ENCODE results near the gene TIMP2. TPM values are rescaled to one million over a fixed set of nuclear protein-coding genes. Genes with fewer than 3 reads are reported as not detected.
"Not testable (repeated sequence)": the region's sequence is repeated elsewhere in the genome, so short reads cannot be mapped to it uniquely, and the experiment has no call there.

The TIMP2 gene
- total and polyA plus RNA-seq, 5 experiments from 2014 or later = 0.22 to 7.3 (median 0.75) TPM

DNA sequence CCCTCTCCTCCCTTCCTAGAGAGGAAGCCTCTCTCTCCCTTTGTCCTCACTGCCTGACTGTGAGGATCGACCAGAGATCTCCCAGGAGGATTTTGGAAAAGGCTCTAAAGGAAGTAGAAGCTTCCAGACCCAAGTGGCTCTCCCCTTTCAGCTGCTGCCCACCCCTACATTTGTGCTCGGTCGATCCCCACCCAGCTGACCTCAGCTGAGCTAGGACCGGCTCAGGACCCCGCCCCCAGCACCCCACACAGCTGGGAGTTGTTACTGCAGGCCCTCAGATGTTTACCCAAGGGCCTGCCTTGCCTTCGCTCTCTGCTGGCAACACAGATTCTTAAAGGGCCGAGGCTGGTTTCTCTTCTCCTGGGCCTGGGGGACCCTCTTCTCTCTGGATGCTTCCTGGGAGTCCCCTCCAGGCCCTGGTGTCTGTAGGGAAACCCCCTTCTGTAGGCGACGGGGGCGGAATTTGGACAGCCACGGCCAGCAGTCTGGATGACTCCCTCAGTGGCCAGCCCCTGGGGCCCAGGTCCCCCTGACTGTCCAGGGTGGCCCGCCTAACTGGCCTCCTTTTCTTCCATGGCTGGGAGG lies 26.9 kb upstream of the TIMP2 start:
- Mint-ChIP-seq H3K36me3 (peaks cover 0 to 17% (median 13%) of the 10 kb centered on the region in 3 donors), H3K4me1 (no peaks in the 10 kb centered on the region), H3K9me3 (peaks cover 0 to 23% (median 12%) of the 10 kb centered on the region in 9 donors), H3K4me3 (no peak overlapping the region), H3K27ac (no peak overlapping the region), H3K27me3 (no peaks in the 10 kb centered on the region)
- DNase-seq = no peak
- ATAC-seq = no peak
- POLR2A ChIA-PET = interaction anchor here (0.5 kb wide), 1 partner anchor 16 kb away, joined by 3 read pairs; no protein-coding TSS in a partner anchor

DNA sequence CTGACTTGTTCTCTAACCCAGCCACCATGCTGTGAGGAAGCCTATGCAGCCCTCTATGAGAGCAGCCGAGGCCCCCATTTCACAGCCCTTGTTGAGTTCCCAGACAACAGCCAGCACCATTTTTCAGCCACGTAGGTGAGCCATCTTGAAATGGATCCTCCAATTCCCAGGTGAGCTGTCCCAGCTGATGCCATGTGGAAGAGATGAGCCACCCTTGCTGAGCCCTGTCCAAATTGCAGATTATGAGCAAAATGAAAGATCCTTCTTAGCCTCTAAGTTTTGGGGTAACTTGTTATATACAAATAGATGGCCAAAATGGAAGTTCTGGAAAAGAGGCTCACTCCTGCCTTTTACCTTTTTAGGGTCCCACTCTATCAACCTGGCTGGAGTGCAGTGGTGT lies 25.7 kb upstream of the TIMP2 start:
- no peak overlapping the region for H3K27ac Mint-ChIP-seq
- no peak overlapping the region for H3K4me3 Mint-ChIP-seq
- POLR2A ChIA-PET = interaction anchor here (1.1 kb wide), 1 partner anchor 29 kb away, joined by 3 read pairs; the partner anchor contains the start of gene LGALS3BP
- peaks cover 0 to 3% (median 0%) of the 10 kb centered on the region in 5 donors for H3K27me3 Mint-ChIP-seq
- DNase-seq (no peak), ATAC-seq (no peak)
- H3K36me3 Mint-ChIP-seq = peaks cover 0 to 17% (median 13%) of the 10 kb centered on the region in 3 donors
- peaks cover 0 to 23% (median 12%) of the 10 kb centered on the region in 9 donors for H3K9me3 Mint-ChIP-seq
- H3K4me1 Mint-ChIP-seq = peaks cover 0 to 3% (median 0%) of the 10 kb centered on the region in 4 donors

DNA sequence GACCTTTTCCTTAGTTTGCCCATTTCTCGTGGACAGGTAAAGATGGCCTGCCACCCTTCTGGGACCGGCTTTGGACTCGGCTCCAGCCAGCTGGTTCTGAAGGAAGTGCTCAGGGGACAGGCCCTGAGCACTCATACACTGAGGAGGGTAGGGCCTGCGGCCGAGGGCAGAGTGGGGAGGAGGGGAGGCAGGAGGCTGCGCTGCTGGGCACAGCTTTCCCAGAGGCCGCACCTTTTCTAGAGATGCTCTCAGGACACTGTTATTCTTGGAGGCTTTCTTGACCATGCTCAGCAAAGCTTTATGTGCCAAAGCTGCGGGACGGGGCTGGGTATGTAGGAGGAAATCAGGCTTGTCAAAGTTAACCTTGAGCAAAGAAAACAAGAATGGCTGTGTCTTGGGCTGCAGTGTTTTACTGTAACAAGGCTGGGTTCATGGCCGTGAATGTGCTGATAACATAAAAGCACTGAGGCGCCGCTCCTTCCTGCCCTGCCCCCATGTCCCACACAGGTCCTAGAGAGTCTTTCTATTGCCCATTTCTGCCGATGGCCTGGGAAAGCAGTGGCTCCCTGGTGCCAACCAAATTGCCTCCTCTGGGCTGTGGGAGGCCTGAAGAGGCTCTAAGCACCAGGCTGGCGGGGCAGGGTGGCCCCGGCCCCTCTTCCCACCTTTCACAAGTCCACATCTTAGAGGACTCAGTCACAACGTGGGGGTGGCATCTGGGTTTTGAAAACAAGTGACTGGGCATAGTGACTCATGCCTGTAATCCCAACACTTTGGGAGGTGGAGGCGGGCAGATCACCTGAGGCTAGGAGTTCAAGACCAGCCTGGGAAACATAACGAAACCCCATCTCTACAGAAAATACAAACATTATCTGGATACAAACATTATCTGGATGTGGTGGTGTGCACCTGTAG lies 22.3 kb upstream of the TIMP2 start:
- Mint-ChIP-seq H3K4me3 (no peak overlapping the region), H3K27me3 (peaks cover 0 to 4% (median 2%) of the 10 kb centered on the region in 5 donors), H3K9me3 (peaks cover 0 to 23% (median 12%) of the 10 kb centered on the region in 9 donors), H3K36me3 (peaks cover 0 to 17% (median 13%) of the 10 kb centered on the region in 3 donors), H3K27ac (peak overlapping the region in 2 of 10 donors; percentile 13 to 33), H3K4me1 (peaks cover 0 to 3% (median 0%) of the 10 kb centered on the region in 4 donors)
- DNase-seq = no peak
- POLR2A ChIA-PET = no interaction called here
- no peak for ATAC-seq

DNA sequence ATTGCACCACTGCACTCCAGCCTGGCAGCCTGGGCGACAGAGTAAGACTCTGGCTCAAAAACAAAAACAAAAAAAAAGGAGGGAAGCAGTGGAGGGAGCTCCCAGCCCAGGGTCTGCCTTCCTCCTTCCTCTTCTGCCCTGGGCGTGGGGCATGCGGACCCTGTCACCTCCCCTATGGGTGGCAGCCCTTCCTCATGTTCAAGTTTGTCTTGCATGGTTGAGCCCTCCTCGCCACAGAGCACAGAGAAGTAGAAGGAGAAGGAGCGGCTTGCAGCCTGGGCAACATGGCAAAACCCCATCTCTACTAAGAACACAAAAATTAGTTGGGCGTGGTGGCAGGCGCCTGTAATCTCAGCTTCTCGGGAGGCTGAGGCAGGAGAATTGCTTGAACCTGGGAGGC lies 21.4 kb upstream of the TIMP2 start:
- Mint-ChIP-seq H3K9me3 (peaks cover 0 to 22% (median 12%) of the 10 kb centered on the region in 9 donors), H3K36me3 (peaks cover 0 to 17% (median 13%) of the 10 kb centered on the region in 3 donors), H3K4me3 (no peak overlapping the region), H3K27ac (no peak overlapping the region), H3K4me1 (peaks cover 0 to 3% (median 0%) of the 10 kb centered on the region in 4 donors), H3K27me3 (peaks cover 0 to 4% (median 2%) of the 10 kb centered on the region in 5 donors)
- DNase-seq (no peak), ATAC-seq (no peak)
- POLR2A ChIA-PET = no interaction called here

DNA sequence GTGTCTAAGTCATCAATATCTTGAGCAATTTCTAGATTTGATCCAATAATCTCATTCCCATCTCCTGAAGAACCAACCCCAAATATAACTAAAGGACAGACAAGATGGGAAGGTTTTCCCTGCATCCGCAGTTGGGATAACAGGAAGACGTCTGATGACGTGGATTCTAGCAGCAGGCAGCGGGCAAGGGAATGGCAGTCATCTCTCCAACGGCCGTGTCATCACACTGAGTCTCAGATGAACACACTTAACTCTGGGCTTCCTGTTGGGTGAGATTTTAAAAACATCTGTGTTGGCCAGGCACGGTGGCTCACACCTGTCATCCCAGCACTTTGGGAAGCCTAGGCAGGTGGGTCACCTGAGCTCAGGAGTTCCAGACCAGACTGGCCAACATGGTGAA lies 20.9 kb upstream of the TIMP2 start:
- POLR2A ChIA-PET = no interaction called here
- no peak overlapping the region for H3K4me3 Mint-ChIP-seq
- no peak overlapping the region for H3K27ac Mint-ChIP-seq
- peaks cover 0 to 4% (median 2%) of the 10 kb centered on the region in 5 donors for H3K27me3 Mint-ChIP-seq
- peaks cover 0 to 3% (median 0%) of the 10 kb centered on the region in 4 donors for H3K4me1 Mint-ChIP-seq
- H3K9me3 Mint-ChIP-seq = peaks cover 0 to 19% (median 10%) of the 10 kb centered on the region in 9 donors
- H3K36me3 Mint-ChIP-seq = peaks cover 0 to 14% (median 10%) of the 10 kb centered on the region in 3 donors
- DNase-seq = no peak
- ATAC-seq = no peak

DNA sequence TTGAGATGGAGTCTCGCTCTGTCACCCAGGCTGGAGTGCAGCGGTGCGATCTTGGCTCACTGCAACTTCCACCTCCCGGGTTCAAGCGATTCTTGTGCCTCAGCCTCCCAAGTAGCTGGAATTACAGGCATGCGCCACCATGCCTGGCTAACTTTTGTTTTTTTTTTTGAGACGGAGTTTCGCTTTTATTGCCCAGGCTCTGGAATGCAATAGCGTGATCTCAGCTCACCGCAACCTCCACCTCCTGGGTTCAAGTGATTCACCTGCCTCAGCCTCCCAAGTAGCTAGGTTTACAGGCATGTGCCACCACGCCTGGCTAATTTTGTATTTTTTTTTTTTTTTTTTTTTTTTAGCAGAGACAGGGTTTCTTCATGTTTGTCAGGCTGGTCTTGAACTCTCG lies 20.3 kb upstream of the TIMP2 start:
- H3K27ac Mint-ChIP-seq, DNase-seq, H3K27me3 Mint-ChIP-seq, H3K36me3 Mint-ChIP-seq, POLR2A ChIA-PET, H3K4me1 Mint-ChIP-seq, H3K4me3 Mint-ChIP-seq, ATAC-seq: not testable (repeated sequence)
- H3K9me3 Mint-ChIP-seq = peaks cover 0 to 12% (median 4%) of the 10 kb centered on the region in 9 donors

DNA sequence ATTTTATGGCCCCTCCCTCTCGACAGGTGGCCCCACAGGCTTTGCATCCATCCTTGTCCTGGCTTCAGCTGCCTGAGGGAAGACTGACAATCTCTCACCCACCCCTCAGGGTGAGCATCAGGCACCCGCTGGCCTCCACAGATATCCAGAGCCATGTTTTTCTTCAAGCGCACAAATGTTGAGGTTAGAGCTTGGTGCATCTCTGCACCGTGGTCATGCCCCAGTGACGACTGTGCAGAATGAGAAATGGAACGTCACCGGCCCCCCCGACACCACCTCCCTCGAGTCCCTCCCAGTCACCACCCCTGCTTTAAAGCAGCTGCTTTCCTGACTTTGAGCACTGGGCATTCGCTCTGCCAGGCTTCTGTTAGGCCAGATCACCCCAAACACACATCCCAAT lies 19.8 kb upstream of the TIMP2 start:
- Mint-ChIP-seq H3K9me3 (peaks cover 0 to 7% (median 2%) of the 10 kb centered on the region in 9 donors), H3K27me3 (peaks cover 0 to 4% (median 2%) of the 10 kb centered on the region in 5 donors), H3K36me3 (peaks cover 0 to 2% (median 0%) of the 10 kb centered on the region in 3 donors), H3K4me1 (peaks cover 0 to 3% (median 0%) of the 10 kb centered on the region in 4 donors), H3K27ac (no peak overlapping the region), H3K4me3 (no peak overlapping the region)
- POLR2A ChIA-PET = no interaction called here
- ATAC-seq (no peak), DNase-seq (no peak)

DNA sequence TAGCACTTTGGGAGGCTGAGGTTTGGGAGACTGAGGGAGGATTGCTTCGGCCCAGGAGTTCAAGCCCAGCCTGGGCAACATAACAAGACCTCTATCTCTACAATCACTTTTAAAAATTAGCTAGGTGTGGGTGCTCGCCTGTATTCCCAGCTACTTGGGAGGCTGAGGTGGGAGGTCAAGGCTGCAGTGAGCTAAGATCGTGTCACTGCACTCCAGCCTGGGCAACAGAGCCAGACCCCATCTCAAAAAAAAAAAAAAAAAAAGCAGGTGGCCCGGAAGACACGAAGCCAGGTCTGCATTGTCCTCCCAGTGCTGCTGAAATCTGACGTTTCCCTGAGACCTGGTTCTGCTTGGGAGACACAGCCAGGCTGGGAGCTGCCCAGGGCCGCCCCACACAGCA lies 18.8 kb upstream of the TIMP2 start:
- no peak for ATAC-seq
- Mint-ChIP-seq H3K36me3 (no peaks in the 10 kb centered on the region), H3K27me3 (peaks cover 0 to 4% (median 2%) of the 10 kb centered on the region in 5 donors), H3K27ac (peak overlapping the region in 1 of 10 donors; percentile 62), H3K4me3 (no peak overlapping the region), H3K4me1 (peaks cover 0 to 3% (median 0%) of the 10 kb centered on the region in 4 donors), H3K9me3 (peaks cover 0 to 1% (median 0%) of the 10 kb centered on the region in 9 donors)
- DNase-seq = no peak
- POLR2A ChIA-PET = no interaction called here

DNA sequence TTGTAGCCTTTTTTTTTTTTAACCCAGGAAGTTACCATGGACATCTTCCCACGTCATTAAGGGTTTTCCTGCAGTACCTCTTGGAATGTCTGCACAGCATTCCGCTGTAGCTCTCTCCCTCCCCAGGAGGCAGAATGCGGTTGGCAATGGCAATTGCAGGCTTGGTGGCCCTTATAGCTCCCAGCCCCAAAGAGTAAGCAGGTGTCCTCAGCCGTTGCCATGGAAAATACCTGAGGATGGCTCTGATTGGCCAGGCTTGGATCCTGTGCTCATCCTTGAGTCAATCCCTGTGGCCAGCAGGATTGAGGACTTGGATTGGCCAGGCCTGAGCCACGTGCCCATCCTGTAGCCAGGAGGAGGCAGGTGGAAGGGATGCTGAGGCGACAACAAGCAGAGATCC lies 15.5 kb upstream of the TIMP2 start:
- H3K4me3 Mint-ChIP-seq = no peak overlapping the region
- H3K27me3 Mint-ChIP-seq = peaks cover 0 to 4% (median under 1%) of the 10 kb centered on the region in 5 donors
- H3K9me3 Mint-ChIP-seq = no peaks in the 10 kb centered on the region
- no peaks in the 10 kb centered on the region for H3K4me1 Mint-ChIP-seq
- ATAC-seq (no peak), DNase-seq (no peak)
- peak overlapping the region in 2 of 10 donors; percentile 9 to 19 for H3K27ac Mint-ChIP-seq
- no peaks in the 10 kb centered on the region for H3K36me3 Mint-ChIP-seq
- POLR2A ChIA-PET = no interaction called here

DNA sequence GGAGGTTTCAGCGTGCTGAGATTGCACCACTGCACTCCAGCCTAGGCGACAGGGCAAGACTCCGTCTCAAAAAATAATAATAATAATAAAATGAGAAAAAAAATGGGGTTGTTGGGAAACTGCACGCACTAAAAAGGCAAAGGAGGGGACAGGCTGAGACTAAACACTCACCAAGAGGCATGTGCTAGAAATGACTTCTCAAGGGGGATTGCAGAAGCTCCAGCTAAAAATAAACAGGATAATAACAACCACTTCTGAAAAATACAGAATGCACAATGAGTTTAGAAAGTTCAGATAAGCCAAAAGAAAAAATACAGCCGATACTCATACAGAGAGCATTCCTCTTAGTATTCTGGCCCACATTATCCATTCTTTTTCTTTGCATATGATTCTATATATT lies 15.1 kb upstream of the TIMP2 start:
- Mint-ChIP-seq H3K4me3 (no peak overlapping the region), H3K27ac (peak overlapping the region in 1 of 10 donors; percentile 19), H3K9me3 (no peaks in the 10 kb centered on the region), H3K27me3 (peaks cover 0 to 4% (median 2%) of the 10 kb centered on the region in 5 donors), H3K36me3 (no peaks in the 10 kb centered on the region), H3K4me1 (no peaks in the 10 kb centered on the region)
- DNase-seq = no peak
- ATAC-seq = no peak
- POLR2A ChIA-PET = no interaction called here

DNA sequence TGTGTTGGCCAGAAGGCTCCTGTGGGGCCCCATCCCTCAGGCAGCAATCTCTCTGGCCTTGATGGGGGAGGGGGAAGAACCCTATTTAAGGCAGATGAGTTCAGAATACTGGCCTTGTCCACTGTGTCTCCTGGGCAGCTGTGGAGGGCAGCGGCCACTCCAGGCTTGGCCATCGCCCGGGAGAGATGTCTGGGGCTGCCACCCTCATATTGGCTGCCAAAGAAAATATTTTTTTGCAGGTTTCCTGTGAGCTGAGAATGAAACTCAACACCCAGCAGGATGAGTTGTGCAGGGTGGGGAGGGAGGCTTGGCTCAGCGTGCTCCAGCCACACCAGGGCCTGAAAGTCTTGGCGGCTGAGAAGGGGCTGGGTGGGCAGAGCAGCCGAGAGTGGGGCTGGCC lies 14.4 kb upstream of the TIMP2 start:
- POLR2A ChIA-PET = no interaction called here
- Mint-ChIP-seq H3K36me3 (no peaks in the 10 kb centered on the region), H3K9me3 (no peaks in the 10 kb centered on the region), H3K4me1 (no peaks in the 10 kb centered on the region), H3K27me3 (peaks cover 0 to 4% (median 2%) of the 10 kb centered on the region in 5 donors), H3K27ac (no peak overlapping the region), H3K4me3 (no peak overlapping the region)
- DNase-seq (no peak), ATAC-seq (no peak)

DNA sequence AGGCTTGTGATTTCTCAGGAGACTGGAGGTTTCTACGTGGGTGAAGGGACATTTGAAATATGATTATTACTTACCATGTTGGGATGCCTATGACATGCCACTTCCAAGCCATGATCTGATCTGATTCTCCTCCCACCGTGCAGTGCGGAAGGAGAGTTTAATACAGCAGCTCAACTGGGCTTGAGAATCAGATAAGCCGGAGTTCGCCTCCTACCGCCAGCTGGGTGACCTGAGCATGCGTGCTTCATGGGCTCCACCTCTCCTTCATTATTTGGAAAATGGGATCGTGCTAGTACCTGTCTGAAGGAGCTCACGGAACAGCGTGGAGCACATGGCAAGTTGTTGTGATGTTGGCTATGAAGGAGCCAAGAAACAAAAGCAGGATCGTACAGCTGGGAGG lies 12.4 kb upstream of the TIMP2 start:
- Mint-ChIP-seq H3K27ac (no peak overlapping the region), H3K9me3 (no peaks in the 10 kb centered on the region)

More for the DNA sequence above, 12.4 kb upstream of the TIMP2 start:
- POLR2A ChIA-PET = no interaction called here
- H3K36me3 Mint-ChIP-seq = no peaks in the 10 kb centered on the region
- no peak overlapping the region for H3K4me3 Mint-ChIP-seq
- H3K27me3 Mint-ChIP-seq = peaks cover 0 to 3% (median 0%) of the 10 kb centered on the region in 5 donors
- no peak for ATAC-seq
- DNase-seq = no peak
- H3K4me1 Mint-ChIP-seq = peaks cover 0 to 11% (median 3%) of the 10 kb centered on the region in 4 donors

Measured in naive thymus-derived CD8-positive, alpha-beta T cell (primary cell).